HCT116 (cell line): ENCODE data around the gene PPP2R2D. TPM values are rescaled to one million over a fixed set of nuclear protein-coding genes. Genes with fewer than 3 reads are reported as not detected.

ENCODE experiments used
- ATAC-seq: fragments of 200-7000 bp; cut with Tn5 transposase; 2 replicates; pipeline ENCODE4 v1.9.1; 2020; ENCODE audit warnings: mild to moderate bottlenecking, moderate library complexity
- BruUV-seq: library from RNA; stranded (reverse); fragments of 400-500 nt; replicated peaks from 2 replicates; lab custom pipeline; 2021; lab: Mats Ljungman, UMichigan
- CTCF ChIA-PET: fragments of 300-600 bp; sonication (Branson Sonifier 250); formaldehyde crosslinking; loops from one replicate; lab custom pipeline; 2021; ENCODE audit warnings: antibody characterized with exemption; lab: Charles Lee
- POLR2A ChIA-PET: fragments of 300-600, 350-600 bp; sonication (Branson Sonifier 250); formaldehyde crosslinking; loops from one replicate; lab custom pipeline; 2021; ENCODE audit warnings: antibody characterized with exemption; lab: Charles Lee
- RAD21 ChIA-PET, 2 experiments: fragments of 300-600 bp; sonication (Branson Sonifier 250); formaldehyde crosslinking; loops; one replicate each; lab custom pipeline; 2023; ENCODE audit warnings: low total read pairs in 2 of 2; ENCODE audit not compliant: uncharacterized antibody in 2 of 2, unreplicated experiment in 2 of 2, low non-redundant PET in 1 of 2; lab: Charles Lee
- DNase-seq: peaks from one replicate; pipeline ENCODE4 v3.0.0-alpha.2; 2010; ENCODE audit warnings: low read depth, low spot score
- H2AFZ ChIP-seq: fragments of 200-600 bp; shearing (Covaris generic), sonication (generic); 2 replicates; pipeline ENCODE4 v1.6.1; 2017; ENCODE audit warnings: low read depth, mixed run types, mixed read lengths, antibody characterized with exemption, low read length; ENCODE audit not compliant: poor library complexity, severe bottlenecking
- H3K27ac ChIP-seq: 2 replicates; pipeline ENCODE4 v1.5.1; 2012; ENCODE audit warnings: low read depth, low read length
- H3K27me3 ChIP-seq: fragments of 200-600 bp; sonication (generic); 2 replicates; pipeline ENCODE4 v1.6.1; 2016; ENCODE audit warnings: mixed run types, low read length, mixed read lengths; ENCODE audit not compliant: insufficient read depth
- H3K36me3 ChIP-seq, 2 experiments: fragments of 200-500 bp in 1 of 2; fragments of 200-600 bp in 1 of 2; sonication (Bioruptor generic) in 1 of 2; sonication (generic) in 1 of 2; 2 replicates each; pipeline versions ENCODE4 v1.5.1 to v1.6.1; 2014 to 2016; ENCODE audit warnings: low read length in 2 of 2, inconsistent platforms in 1 of 2, mixed read lengths in 1 of 2, mixed run types in 1 of 2; ENCODE audit not compliant: insufficient read depth in 2 of 2, control insufficient read depth in 1 of 2
- H3K4me1 ChIP-seq, 2 experiments: fragments of 200-600 bp in 1 of 2; sonication (generic) in 1 of 2; 2 replicates each; pipeline versions ENCODE4 v1.5.1 to v1.6.1; 2012 to 2017; ENCODE audit warnings: low read length in 2 of 2, inconsistent platforms in 1 of 2, mild to moderate bottlenecking in 1 of 2, mixed read lengths in 1 of 2, mixed run types in 1 of 2, moderate library complexity in 1 of 2; ENCODE audit not compliant: insufficient read depth in 2 of 2, control insufficient read depth in 1 of 2
- H3K4me2 ChIP-seq: fragments of 200-600 bp; sonication (generic); 2 replicates; pipeline ENCODE4 v1.6.1; 2017; ENCODE audit warnings: mixed run types, low read length, mixed read lengths
- H3K4me3 ChIP-seq, 2 experiments: fragments of 200-600 bp in 1 of 2; sonication (generic) in 1 of 2; replicated peaks in 1 of 2; 2 replicates each; pipeline ENCODE4 v1.5.1; 2011 to 2016; ENCODE audit warnings: low read length in 2 of 2, control low read depth in 1 of 2, low read depth in 1 of 2, mild to moderate bottlenecking in 1 of 2, mixed read lengths in 1 of 2, mixed run types in 1 of 2
- H3K79me2 ChIP-seq: fragments of 200-600 bp; sonication (generic); 2 replicates; pipeline ENCODE4 v1.6.1; 2017; ENCODE audit warnings: mild to moderate bottlenecking, mixed run types, low read length, moderate library complexity, mixed read lengths; ENCODE audit not compliant: insufficient read depth
- H3K9ac ChIP-seq: fragments of 200-600 bp; sonication (generic); 2 replicates; pipeline ENCODE4 v1.6.1; 2016; ENCODE audit warnings: low read length, mixed read lengths
- H3K9me2 ChIP-seq: fragments of 200-600 bp; sonication (generic), shearing (Covaris generic); 2 replicates; pipeline ENCODE4 v1.6.1; 2017; ENCODE audit warnings: mixed run types, mild to moderate bottlenecking, moderate library complexity; ENCODE audit not compliant: insufficient read depth
- H3K9me3 ChIP-seq, 2 experiments: fragments of 200-500 bp in 1 of 2; fragments of 200-600 bp in 1 of 2; sonication (Bioruptor generic) in 1 of 2; sonication (generic) in 1 of 2; 2 replicates each; pipeline ENCODE4 v1.6.1; 2014 to 2017; ENCODE audit warnings: low read length in 2 of 2, mixed read lengths in 2 of 2, inconsistent platforms in 1 of 2, low read depth in 1 of 2, mild to moderate bottlenecking in 1 of 2, mixed run types in 1 of 2, moderate library complexity in 1 of 2; ENCODE audit not compliant: control insufficient read depth in 1 of 2, insufficient read depth in 1 of 2
- H4K20me1 ChIP-seq: fragments of 200-600 bp; sonication (generic), shearing (Covaris generic); 2 replicates; pipeline ENCODE4 v1.6.1; 2017; ENCODE audit warnings: mixed run types, mild to moderate bottlenecking, moderate library complexity; ENCODE audit not compliant: insufficient read depth
- CBX3 ChIP-seq: IDR thresholded peaks from 2 replicates; pipeline ENCODE4 v1.6.1; 2012; ENCODE audit warnings: low read depth
- EGR1 ChIP-seq: IDR thresholded peaks from 2 replicates; pipeline ENCODE4 v1.6.1; 2012; ENCODE audit warnings: low read depth
- EZH2phosphoT487 ChIP-seq: fragments of 200-600 bp; IDR thresholded peaks from 2 replicates; pipeline ENCODE4 v1.6.1; 2018; ENCODE audit warnings: antibody characterized with exemption, borderline replicate concordance
- MAX ChIP-seq: IDR thresholded peaks from 2 replicates; pipeline ENCODE4 v1.6.1; 2012
- POLR2AphosphoS5 ChIP-seq: IDR thresholded peaks from 2 replicates; pipeline ENCODE4 v1.6.1; 2011; ENCODE audit warnings: mild to moderate bottlenecking, low read depth, low read length, moderate library complexity
- TCF7L2 ChIP-seq: IDR thresholded peaks from 2 replicates; pipeline ENCODE4 v1.7.0; 2011; ENCODE audit warnings: borderline replicate concordance, inconsistent platforms; ENCODE audit not compliant: insufficient read depth, insufficient read length; ENCODE audit errors: extremely low read depth
- YY1 ChIP-seq: IDR thresholded peaks from 2 replicates; pipeline ENCODE4 v1.6.1; 2011; ENCODE audit warnings: low read length, low read depth, moderate library complexity, mild to moderate bottlenecking; ENCODE audit not compliant: insufficient replicate concordance; ENCODE audit errors: extremely low read depth
- ZFX ChIP-seq: fragments of 450-650 bp; IDR thresholded peaks from 2 replicates; pipeline ENCODE4 v1.6.1; 2017
- intact Hi-C: fragments of 100-400 bp; cut with micrococcal nuclease; formaldehyde crosslinking; loops from 2 replicates; pipeline ENCODE4 v1.10.0; 2022
- total RNA-seq: library from RNA; stranded (reverse); gene quantifications from one replicate; pipeline ENCODE4 v1.2.1, GENCODE V29; 2021; ENCODE audit not compliant: unreplicated experiment
- TF ChIP-seq, protein P1 (sequence below): IDR thresholded peaks from 2 replicates; pipeline ENCODE4 v1.6.1; 2012
- TF ChIP-seq, protein P2 (sequence below): IDR thresholded peaks from 2 replicates; pipeline ENCODE4 v1.6.1; 2011; ENCODE audit warnings: mild to moderate bottlenecking, low read length, moderate library complexity; ENCODE audit not compliant: insufficient replicate concordance; ENCODE audit errors: extremely low read depth

PPP2R2D gene
- total RNA-seq, 1 experiment from 2014 or later: 18.1 TPM

DNA sequence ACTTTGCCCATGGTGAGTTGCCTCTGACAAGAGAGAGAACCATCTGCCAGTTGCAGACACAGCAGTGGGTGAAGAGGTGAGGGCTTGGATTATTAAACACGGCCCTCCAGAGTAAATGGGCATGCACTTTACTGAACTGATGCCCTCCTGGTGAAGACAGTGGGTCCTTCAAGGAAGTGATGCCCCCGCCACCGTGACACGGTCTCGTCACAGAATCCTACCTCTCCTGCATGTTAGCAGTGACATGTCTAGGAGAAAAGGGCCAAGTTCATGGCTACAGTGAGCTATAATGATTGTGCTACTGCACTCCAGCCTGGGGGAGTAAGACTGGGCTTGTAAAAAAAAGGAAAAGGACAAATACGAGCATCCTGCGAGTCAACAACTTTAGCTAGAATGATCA lies 78.5 kb downstream of the PPP2R2D start:
- Histone ChIP-seq H3K27me3 (no peaks in the 10 kb centered on the region), H2AFZ (no peak overlapping the region), H3K4me2 (no peak overlapping the region), H4K20me1 (no peaks in the 10 kb centered on the region), H3K36me3 (no peaks in the 10 kb centered on the region; a peak in 1 of 4 replicates), H3K9ac (no peak overlapping the region), H3K79me2 (peaks cover 47% of the 10 kb centered on the region), H3K9me3 (no peaks in the 10 kb centered on the region)
- RAD21 ChIA-PET: no interaction called here
- DNase-seq (no peak), ATAC-seq (no peak)
- intact Hi-C loops: no loop called here
- TF ChIP-seq TCF7L2 (no peak), MAX (no peak), EGR1 (no peak), CBX3 (no peak), YY1 (no peak), POLR2AphosphoS5 (no peak), ZFX (no peak), EZH2phosphoT487 (no peak)
- TF ChIP-seq, protein P1, sequence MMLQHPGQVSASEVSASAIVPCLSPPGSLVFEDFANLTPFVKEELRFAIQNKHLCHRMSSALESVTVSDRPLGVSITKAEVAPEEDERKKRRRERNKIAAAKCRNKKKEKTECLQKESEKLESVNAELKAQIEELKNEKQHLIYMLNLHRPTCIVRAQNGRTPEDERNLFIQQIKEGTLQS: no peak
- TF ChIP-seq, protein P2, sequence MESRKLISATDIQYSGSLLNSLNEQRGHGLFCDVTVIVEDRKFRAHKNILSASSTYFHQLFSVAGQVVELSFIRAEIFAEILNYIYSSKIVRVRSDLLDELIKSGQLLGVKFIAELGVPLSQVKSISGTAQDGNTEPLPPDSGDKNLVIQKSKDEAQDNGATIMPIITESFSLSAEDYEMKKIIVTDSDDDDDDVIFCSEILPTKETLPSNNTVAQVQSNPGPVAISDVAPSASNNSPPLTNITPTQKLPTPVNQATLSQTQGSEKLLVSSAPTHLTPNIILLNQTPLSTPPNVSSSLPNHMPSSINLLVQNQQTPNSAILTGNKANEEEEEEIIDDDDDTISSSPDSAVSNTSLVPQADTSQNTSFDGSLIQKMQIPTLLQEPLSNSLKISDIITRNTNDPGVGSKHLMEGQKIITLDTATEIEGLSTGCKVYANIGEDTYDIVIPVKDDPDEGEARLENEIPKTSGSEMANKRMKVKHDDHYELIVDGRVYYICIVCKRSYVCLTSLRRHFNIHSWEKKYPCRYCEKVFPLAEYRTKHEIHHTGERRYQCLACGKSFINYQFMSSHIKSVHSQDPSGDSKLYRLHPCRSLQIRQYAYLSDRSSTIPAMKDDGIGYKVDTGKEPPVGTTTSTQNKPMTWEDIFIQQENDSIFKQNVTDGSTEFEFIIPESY: no peak
- TF ChIP-seq, all 23 proteins: peak for 0
- no TSS peak for BruUV-seq
- Histone ChIP-seq H3K4me3 (no peak overlapping the region), H3K9me2 (no peaks in the 10 kb centered on the region), H3K4me1 (peaks cover 0 to 5% of the 10 kb centered on the region in 2 experiments; a peak in 2 of 4 replicates), H3K27ac (no peak overlapping the region)
- CTCF ChIA-PET: no interaction called here
- POLR2A ChIA-PET: no interaction called here
